GM19438 (cell line): ENCODE data around the gene SBF2.

Source experiments
- ATAC-seq: cut with Tn5 transposase; IDR thresholded peaks from one replicate; pipeline ENCODE4 v1.9.1; 2021; ENCODE audit warnings: low read depth; ENCODE audit not compliant: unreplicated experiment

SBF2 gene

DNA sequence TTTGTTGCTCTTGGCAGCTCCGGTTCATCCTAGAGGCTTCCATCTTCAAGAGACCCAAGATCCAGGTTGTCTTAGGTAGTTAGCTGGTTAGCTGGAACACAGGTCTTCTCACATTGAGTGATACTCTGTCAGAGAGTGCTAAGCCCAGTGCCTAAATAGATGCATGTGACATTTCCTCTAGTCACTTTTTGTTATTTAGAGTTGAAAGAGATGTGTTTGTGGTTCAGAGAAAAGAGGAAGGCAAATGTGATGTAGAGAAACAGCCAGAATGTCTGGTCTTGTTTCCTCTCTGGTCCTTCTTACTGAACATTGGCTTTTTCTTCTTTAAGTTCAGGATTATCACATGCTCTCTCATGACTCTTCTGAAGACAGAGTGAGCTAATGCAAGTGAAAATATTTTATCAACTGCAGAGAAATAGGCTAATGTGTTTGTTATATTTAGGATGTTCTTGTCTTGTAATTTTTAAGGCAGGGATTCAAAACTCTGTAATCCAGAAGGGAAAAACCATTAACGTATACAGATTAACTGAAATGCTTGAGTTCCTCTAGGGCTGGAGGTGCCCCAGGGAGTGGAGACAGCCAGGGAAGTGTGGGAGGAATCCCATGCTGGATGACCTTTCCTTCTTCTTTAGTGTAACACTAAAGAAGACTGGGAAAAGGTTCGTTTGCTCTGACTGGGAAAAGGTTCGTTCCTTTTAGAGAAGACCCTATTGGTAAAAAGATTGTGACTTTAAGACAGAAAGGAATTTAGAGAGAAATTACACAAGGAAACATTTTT, 554.7 kb downstream of the SBF2 start:
- no peak for ATAC-seq

DNA sequence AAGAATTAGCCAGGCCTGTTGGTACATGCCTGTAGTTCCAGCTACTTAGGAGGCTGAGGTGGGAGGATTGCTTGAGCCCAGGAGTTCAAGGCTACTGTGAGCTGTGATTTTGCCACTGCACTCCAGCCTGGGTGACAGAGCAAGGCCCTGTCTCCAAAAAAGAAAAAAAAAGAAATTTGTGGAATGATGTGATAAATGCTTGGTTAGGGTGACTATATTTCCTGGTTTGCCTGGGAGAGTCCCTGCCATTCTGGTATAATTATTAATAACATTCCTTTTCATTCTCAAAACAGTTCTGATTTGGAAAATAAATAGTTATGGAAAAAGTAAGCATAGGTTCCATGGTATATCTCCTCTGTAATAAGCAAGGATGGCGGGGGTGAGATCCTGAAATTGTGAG, 555.3 kb downstream of the SBF2 start:
- no peak for ATAC-seq

DNA sequence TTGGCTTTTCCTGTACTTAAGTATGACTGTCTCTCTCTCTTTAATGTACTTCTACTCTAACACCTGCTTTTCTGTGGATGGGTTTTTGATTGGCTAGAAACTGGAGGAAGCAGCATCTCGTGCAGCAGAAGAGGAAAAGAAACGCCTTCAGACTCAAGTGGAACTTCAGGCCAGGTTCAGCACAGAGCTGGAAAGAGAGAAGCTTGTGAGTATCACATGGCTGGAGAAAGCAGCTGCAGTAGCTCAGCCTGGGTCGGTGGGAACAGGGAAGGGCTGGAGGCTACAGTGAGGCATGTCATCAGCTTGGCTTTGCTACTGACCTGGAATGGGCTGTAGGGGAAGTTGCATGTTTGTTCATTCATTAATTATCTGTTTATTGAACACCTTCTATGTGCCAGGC, 555.9 kb downstream of the SBF2 start:
- ATAC-seq = no peak

DNA sequence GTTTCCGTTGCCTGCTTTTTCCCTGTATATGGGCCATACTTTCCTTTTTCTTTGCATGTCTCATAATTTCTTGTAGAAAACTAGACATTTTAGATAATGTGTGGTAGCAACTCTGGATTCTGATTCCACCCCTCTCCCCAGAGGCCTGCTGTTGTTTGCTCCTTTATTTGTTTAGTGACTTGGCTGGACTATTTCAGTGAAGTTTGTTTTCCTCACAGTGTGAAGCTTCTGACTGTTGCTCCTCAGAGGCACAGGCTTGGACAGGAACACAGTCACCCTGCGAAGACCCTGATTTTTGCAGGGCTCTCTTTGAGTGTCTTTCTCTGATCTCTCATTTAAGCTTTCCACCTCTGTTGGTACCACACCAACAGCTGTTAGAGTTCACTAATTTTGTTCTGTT, 557.7 kb downstream of the SBF2 start:
- ATAC-seq = no peak

DNA sequence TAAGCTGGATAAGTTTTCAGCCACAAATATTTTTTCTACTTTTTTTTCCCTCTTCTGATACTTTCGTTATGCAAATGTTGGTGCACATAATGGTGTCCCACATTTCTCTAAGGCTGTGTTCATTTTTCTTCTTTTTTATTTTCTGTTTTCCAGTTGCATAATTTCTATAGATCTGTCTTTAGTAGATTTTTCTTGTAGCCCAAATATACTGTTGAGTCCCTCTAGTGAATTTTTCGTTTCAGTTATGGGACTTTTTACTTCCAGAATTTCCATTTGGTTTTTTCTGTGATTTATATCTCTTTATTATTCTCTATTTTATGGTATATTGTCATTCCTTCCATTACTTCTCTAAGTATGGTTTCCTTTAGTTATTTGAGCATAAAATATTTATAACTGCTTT, 558.1 kb downstream of the SBF2 start:
- no peak for ATAC-seq

DNA sequence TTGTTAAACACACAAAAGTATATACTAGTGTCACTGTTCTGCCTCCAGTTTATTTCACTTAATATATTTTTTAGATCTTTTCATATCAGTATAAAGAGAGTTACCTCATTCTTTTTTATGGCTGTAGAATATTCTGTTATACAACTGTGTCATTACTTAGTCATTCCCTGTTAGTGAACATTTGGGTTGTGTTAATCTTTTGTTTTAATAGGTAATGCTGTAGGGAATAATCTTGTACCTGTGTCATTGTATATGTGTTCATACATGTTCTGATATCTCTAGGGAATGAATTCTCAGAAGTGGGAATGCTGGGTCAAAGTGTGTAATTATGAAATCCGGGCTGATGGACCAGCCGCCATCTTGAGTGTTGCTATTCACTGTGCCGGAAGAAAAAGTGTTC, 558.8 kb downstream of the SBF2 start:
- ATAC-seq = no peak

DNA sequence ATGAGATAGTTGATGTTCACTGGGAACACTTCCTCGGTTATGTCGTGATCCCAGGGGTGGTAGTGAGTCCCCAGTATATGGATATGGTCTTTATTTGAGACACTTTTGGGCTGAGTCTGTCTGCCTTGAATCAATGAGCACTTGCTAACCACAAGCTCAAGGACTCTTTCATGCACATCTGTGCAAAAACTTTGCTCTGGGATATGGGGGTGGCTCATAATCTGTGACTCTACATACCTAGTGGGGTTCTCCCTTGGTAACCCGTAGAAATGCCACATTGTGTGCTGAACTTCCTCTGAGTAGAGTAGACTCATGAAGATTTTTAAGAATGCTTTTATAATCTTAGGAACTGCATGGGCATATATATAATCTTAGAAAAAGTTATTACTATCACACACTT, 560.8 kb downstream of the SBF2 start:
- ATAC-seq = no peak

DNA sequence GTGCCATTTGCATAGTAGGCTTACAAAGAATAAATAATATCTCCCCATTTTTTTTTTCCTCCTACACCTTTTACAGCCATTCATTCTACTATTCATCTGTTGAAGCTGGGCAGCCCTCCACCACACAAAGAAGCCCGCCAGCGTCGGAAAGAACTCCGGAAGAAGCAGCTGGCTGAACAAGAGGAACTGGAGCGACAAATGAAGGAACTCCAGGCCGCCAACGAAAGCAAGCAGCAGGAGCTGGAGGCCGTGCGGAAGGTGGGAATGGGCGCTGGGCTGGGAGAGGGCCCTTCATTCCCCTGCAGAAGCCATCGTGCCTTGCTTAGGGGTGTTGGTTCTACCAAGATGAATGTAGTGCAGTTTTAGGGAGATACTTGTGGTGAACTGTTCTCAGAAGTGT, 561.6 kb downstream of the SBF2 start:
- no peak for ATAC-seq

DNA sequence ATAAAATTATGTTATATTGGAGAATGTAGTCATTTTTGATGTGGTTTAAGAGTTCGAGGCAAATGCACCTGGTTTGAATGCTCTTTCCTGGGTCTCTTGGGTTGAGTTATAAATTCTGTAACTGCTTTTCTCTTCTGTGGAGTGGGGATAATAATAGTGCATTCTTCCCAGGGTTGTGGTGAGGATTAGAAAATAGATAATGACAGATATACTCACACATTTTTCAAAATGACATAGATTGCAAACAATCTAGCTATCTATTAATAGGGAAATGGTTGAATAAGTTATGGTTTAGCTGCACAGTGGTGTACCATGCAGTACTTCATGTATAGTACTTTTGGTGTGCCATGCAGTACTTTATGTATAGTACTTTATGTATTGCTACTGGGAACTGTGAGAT, 562.8 kb downstream of the SBF2 start:
- ATAC-seq = no peak
